PC-9 (cell line): ENCODE data around the gene ANK2. TPM values are rescaled to one million over a fixed set of nuclear protein-coding genes. Genes with fewer than 3 reads are reported as not detected.

Experiments used
- BruUV-seq: library from RNA; stranded (reverse); fragments of 400-500 nt; replicated peaks from 2 replicates; lab custom pipeline; 2021; lab: Mats Ljungman, UMichigan
- CTCF ChIA-PET: fragments of 300-600 bp; sonication (Branson Sonifier 250); formaldehyde crosslinking; loops from one replicate; lab custom pipeline; 2022; ENCODE audit warnings: antibody characterized with exemption; lab: Charles Lee
- POLR2A ChIA-PET: fragments of 300-600 bp; sonication (Branson Sonifier 250); formaldehyde crosslinking; loops from one replicate; lab custom pipeline; 2022; ENCODE audit warnings: antibody characterized with exemption; ENCODE audit not compliant: unreplicated experiment; lab: Charles Lee
- DNase-seq, 2 experiments: peaks; one replicate each; pipeline versions ENCODE4 v3.0.0 to v3.0.0-alpha.2; 2015 to 2022; ENCODE audit warnings: mixed read lengths in 1 of 2
- H2AFZ ChIP-seq: fragments of 200-600 bp; sonication (generic); 2 replicates; pipeline ENCODE4 v1.8.1; 2017; ENCODE audit warnings: antibody characterized with exemption
- H3F3A ChIP-seq: fragments of 200-600 bp; sonication (generic); 2 replicates; pipeline ENCODE4 v1.8.1; 2017; ENCODE audit warnings: antibody characterized with exemption, mild to moderate bottlenecking, low read depth; ENCODE audit not compliant: insufficient read depth
- H3K27ac ChIP-seq: fragments of 200-600 bp; sonication (generic); 2 replicates; pipeline ENCODE4 v1.6.1; 2016; ENCODE audit warnings: mixed run types
- H3K27me3 ChIP-seq: fragments of 200-600 bp; sonication (generic); 2 replicates; pipeline ENCODE4 v1.6.1; 2016; ENCODE audit warnings: low read depth, mixed run types; ENCODE audit not compliant: insufficient read depth
- H3K36me3 ChIP-seq: fragments of 200-600 bp; sonication (generic); 2 replicates; pipeline ENCODE4 v1.6.1; 2016; ENCODE audit warnings: low read depth, mixed run types
- H3K4me1 ChIP-seq: fragments of 200-600 bp; sonication (generic); replicated peaks from 2 replicates; pipeline ENCODE4 v1.6.1; 2016; ENCODE audit warnings: mixed run types; ENCODE audit not compliant: insufficient read depth
- H3K4me2 ChIP-seq: fragments of 200-600 bp; sonication (generic); 2 replicates; pipeline ENCODE4 v1.6.1; 2017; ENCODE audit warnings: mixed run types
- H3K4me3 ChIP-seq: fragments of 200-600 bp; sonication (generic); 2 replicates; pipeline ENCODE4 v1.6.1; 2016; ENCODE audit warnings: mixed run types
- H3K79me2 ChIP-seq: fragments of 200-600 bp; sonication (generic); 2 replicates; pipeline ENCODE4 v1.6.1; 2017; ENCODE audit warnings: low read depth, mixed run types
- H3K9me2 ChIP-seq: fragments of 200-600 bp; sonication (generic); 2 replicates; pipeline ENCODE4 v1.8.1; 2017; ENCODE audit warnings: mild to moderate bottlenecking; ENCODE audit not compliant: insufficient read depth
- H3K9me3 ChIP-seq: fragments of 200-600 bp; sonication (generic); 2 replicates; pipeline ENCODE4 v1.8.1; 2016; ENCODE audit warnings: low read depth; ENCODE audit not compliant: insufficient read depth
- H4K20me1 ChIP-seq: fragments of 200-600 bp; sonication (generic); 2 replicates; pipeline ENCODE4 v1.8.1; 2017; ENCODE audit not compliant: insufficient read depth
- CTCF ChIP-seq: fragments of 200-600 bp; sonication (generic); conservative IDR thresholded peaks from 2 replicates; pipeline ENCODE4 v1.6.1; 2017; ENCODE audit warnings: mixed run types, antibody characterized with exemption, mild to moderate bottlenecking, moderate library complexity
- EZH2 ChIP-seq: fragments of 200-600 bp; sonication (generic); IDR thresholded peaks from 2 replicates; pipeline ENCODE4 v1.8.0; 2017; ENCODE audit warnings: antibody characterized with exemption, low read depth
- intact Hi-C: fragments of 100-400 bp; cut with micrococcal nuclease; formaldehyde crosslinking; loops from one replicate; pipeline ENCODE4 v1.10.0; 2022; ENCODE audit not compliant: unreplicated experiment
- total RNA-seq: library from RNA; stranded (reverse); gene quantifications from 2 replicates; pipeline ENCODE4 v1.2.3, GENCODE V29; 2021

ANK2 gene
- total RNA-seq, 1 experiment from 2014 or later: 0.61 TPM

DNA sequence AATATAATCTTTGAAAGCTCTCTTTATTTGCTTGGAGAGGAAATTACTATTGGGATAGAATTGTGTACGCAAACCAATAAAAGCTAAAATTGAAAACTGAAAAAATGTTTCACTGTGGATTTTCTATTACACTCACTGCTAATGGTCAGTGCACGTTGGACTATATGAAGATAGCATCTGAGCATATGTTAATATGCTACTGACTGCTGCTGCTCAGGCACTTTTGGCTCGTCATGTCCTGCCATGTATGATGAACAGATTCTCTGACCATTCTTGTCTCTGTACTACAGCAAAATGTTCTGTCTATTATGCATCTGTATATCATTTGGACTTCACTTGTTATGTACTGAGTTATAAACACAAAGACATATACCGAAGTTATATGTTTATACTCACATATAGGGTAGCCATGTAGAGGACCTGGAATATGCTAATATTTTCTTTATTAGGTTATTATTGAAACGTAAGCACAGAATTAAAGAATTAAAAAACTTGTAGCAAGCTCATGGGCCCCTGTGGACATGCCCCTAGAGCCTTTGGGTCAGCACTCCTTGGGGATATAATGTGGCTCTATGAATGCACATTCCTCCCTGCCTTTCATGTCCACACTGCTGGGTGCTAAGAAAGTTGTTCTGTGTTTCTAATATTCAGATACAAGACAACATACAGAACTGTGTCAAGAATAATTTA lies 120.8 kb downstream of the ANK2 start:
- no TSS peak for BruUV-seq
- no peaks in the 10 kb centered on the region for H4K20me1 ChIP-seq
- POLR2A ChIA-PET: interaction anchor here (0.6 kb wide), 1 partner anchor 274 kb away, joined by 4 read pairs; no protein-coding TSS in a partner anchor
- intact Hi-C loops: no loop called here
- no peak for TF ChIP-seq EZH2
- TF ChIP-seq CTCF: no peak
- no peak overlapping the region for H3K27ac ChIP-seq
- H3K9me2 ChIP-seq: no peaks in the 10 kb centered on the region
- no peaks in the 10 kb centered on the region for H3K27me3 ChIP-seq
- H3K9me3 ChIP-seq: no peaks in the 10 kb centered on the region
- no peak overlapping the region for H3K4me3 ChIP-seq
- no peaks in the 10 kb centered on the region for H3F3A ChIP-seq
- no peaks in the 10 kb centered on the region for H3K36me3 ChIP-seq
- no peaks in the 10 kb centered on the region for H3K79me2 ChIP-seq
- no peak overlapping the region for H3K4me2 ChIP-seq
- H3K4me1 ChIP-seq: no peaks in the 10 kb centered on the region
- CTCF ChIA-PET: no interaction called here
- DNase-seq: no peak
- H2AFZ ChIP-seq: no peak overlapping the region

- TF ChIP-seq CTCF: no peak
- TF ChIP-seq EZH2: no peak
- Histone ChIP-seq H3K27ac (no peak overlapping the region), H3K9me2 (no peaks in the 10 kb centered on the region), H3K36me3 (no peaks in the 10 kb centered on the region), H3K79me2 (no peaks in the 10 kb centered on the region), H4K20me1 (no peaks in the 10 kb centered on the region), H3K9me3 (no peaks in the 10 kb centered on the region), H3K4me1 (no peaks in the 10 kb centered on the region), H3K4me3 (no peak overlapping the region), H3F3A (no peaks in the 10 kb centered on the region), H3K27me3 (no peaks in the 10 kb centered on the region), H2AFZ (no peak overlapping the region), H3K4me2 (no peak overlapping the region)
- ChIA-PET CTCF (no interaction called here), POLR2A (no interaction called here)
- no peak for DNase-seq
- no TSS peak for BruUV-seq
- intact Hi-C loops: no loop called here
Observed at GRCh38 chr4:113170805-113171468, 121.5 kb downstream of the ANK2 start.

DNA sequence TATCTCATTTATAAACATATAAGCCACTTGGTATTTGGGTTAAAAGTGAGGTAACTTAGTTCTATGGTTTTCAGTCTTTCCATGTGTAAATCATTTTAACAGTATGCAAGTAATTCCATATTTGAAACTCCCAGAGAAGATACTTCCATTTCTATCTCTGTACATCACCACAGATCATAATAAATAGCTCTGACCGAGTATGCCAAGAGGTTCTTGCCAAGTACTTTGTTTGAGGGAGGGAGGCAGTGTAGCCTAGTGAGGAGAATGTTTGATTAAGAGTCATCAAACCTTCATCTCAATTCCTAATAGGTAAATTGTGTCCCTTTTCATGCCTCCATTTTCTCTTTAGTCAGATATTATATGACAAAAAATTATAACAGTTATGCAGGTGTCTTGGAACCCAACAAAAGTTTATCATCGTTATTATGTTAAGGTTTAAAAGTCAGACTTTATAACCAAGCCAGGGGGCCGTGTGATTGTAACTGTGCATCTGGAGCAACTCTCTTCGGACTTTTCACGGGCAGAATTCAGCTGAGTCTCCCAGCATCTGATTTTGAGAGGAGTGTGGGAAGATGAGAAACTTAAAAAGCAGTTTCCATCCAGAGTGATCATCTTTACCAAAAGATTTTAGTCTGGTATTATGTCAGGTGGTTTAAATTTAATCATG lies 123.8 kb downstream of the ANK2 start:
- intact Hi-C loops: no loop called here
- Histone ChIP-seq H3F3A (no peaks in the 10 kb centered on the region), H2AFZ (no peak overlapping the region), H4K20me1 (no peaks in the 10 kb centered on the region), H3K27me3 (no peaks in the 10 kb centered on the region), H3K4me3 (no peak overlapping the region), H3K27ac (no peak overlapping the region), H3K36me3 (no peaks in the 10 kb centered on the region), H3K9me2 (no peaks in the 10 kb centered on the region), H3K4me1 (no peaks in the 10 kb centered on the region), H3K4me2 (no peak overlapping the region), H3K9me3 (no peaks in the 10 kb centered on the region), H3K79me2 (no peaks in the 10 kb centered on the region)
- TF ChIP-seq CTCF (no peak), EZH2 (no peak)
- DNase-seq: no peak
- POLR2A ChIA-PET: no interaction called here
- CTCF ChIA-PET: no interaction called here
- no TSS peak for BruUV-seq
